ENCODE results near the gene NELL1. TPM values are rescaled to one million over a fixed set of nuclear protein-coding genes. Genes with fewer than 3 reads are reported as not detected.

Gene NELL1
- total RNA-seq, 4 donors from 2014 or later: not detected

- no peak overlapping the region for H3K27ac ChIP-seq
- no peak for TF ChIP-seq POLR2A (IDR thresholded peaks at IDR 0.05)
- TF ChIP-seq, protein P1, sequence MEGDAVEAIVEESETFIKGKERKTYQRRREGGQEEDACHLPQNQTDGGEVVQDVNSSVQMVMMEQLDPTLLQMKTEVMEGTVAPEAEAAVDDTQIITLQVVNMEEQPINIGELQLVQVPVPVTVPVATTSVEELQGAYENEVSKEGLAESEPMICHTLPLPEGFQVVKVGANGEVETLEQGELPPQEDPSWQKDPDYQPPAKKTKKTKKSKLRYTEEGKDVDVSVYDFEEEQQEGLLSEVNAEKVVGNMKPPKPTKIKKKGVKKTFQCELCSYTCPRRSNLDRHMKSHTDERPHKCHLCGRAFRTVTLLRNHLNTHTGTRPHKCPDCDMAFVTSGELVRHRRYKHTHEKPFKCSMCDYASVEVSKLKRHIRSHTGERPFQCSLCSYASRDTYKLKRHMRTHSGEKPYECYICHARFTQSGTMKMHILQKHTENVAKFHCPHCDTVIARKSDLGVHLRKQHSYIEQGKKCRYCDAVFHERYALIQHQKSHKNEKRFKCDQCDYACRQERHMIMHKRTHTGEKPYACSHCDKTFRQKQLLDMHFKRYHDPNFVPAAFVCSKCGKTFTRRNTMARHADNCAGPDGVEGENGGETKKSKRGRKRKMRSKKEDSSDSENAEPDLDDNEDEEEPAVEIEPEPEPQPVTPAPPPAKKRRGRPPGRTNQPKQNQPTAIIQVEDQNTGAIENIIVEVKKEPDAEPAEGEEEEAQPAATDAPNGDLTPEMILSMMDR (IDR thresholded peaks at IDR 0.05): no peak
- WGBS, 2 donors: 92 to 95% methylated on average over 2 of the region's 2 CpGs
- no peak for DNase-seq
- no peaks in the 10 kb centered on the region for H3K4me1 ChIP-seq
- intact Hi-C loops (cut with DNase I): no loop called here
- H3K4me3 ChIP-seq (replicated peaks in 1 of 3): no peak overlapping the region
- no peaks in the 10 kb centered on the region for H3K36me3 ChIP-seq
- no peaks in the 10 kb centered on the region for H3K9me3 ChIP-seq
- H3K27me3 ChIP-seq: no peaks in the 10 kb centered on the region
These were observed 440.0 kb downstream of the NELL1 start for GRCh38 chr11:21109341-21109740.

GRCh38 chr11:21110415-21110814 lies 441.0 kb downstream of the NELL1 start:
- no peak for DNase-seq
- no peaks in the 10 kb centered on the region for H3K27me3 ChIP-seq
- H3K27ac ChIP-seq: no peak overlapping the region
- 86 to 94% methylated on average over 1 of the region's 1 CpG for WGBS, 2 donors
- TF ChIP-seq, protein P1 (IDR thresholded peaks at IDR 0.05): no peak
- no peak for TF ChIP-seq POLR2A (IDR thresholded peaks at IDR 0.05)
- no peaks in the 10 kb centered on the region for H3K36me3 ChIP-seq
- no peak overlapping the region for H3K4me3 ChIP-seq (replicated peaks in 1 of 3)
- intact Hi-C loops (cut with DNase I): no loop called here
- no peaks in the 10 kb centered on the region for H3K9me3 ChIP-seq
- H3K4me1 ChIP-seq: no peaks in the 10 kb centered on the region

GRCh38 chr11:21113876-21114275 lies 444.5 kb downstream of the NELL1 start:
- Histone ChIP-seq H3K4me3 (replicated peaks in 1 of 3) (no peak overlapping the region), H3K9me3 (no peaks in the 10 kb centered on the region), H3K4me1 (no peaks in the 10 kb centered on the region), H3K36me3 (no peaks in the 10 kb centered on the region), H3K27ac (no peak overlapping the region), H3K27me3 (no peaks in the 10 kb centered on the region)
- 72 to 73% methylated on average over 3 of the region's 3 CpGs for WGBS, 2 donors
- intact Hi-C loops (cut with DNase I): no loop called here
- no peak for TF ChIP-seq POLR2A (IDR thresholded peaks at IDR 0.05)
- no peak for DNase-seq

GRCh38 chr11:21116009-21116408 lies 446.6 kb downstream of the NELL1 start:
- WGBS, 2 donors: 90 to 91% methylated on average over 1 of the region's 1 CpG

DNA sequence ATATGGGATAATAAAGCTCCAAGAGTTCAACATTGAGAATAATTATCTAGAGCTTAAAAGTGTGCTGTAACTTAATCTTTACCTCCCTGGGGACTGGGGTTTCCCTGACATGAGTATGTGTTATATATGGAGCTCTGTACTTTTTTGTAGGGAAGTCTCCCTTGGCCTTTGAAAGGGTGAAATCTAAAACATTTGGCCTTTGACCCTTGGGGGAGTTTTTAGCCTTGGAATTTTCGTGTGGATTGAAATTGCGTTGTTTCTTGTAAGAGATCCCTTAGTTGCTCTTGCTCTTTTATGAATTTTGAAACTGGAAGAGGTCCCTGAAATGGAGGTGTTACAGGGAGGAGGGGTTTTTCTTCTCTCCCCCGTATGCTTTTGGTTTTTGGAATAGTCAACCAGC lies 450.0 kb downstream of the NELL1 start:
- H3K27me3 ChIP-seq: no peaks in the 10 kb centered on the region
- no peak overlapping the region for H3K4me3 ChIP-seq (replicated peaks in 1 of 3)
- no peaks in the 10 kb centered on the region for H3K4me1 ChIP-seq
- TF ChIP-seq, protein P1 (IDR thresholded peaks at IDR 0.05): no peak
- TF ChIP-seq POLR2A (IDR thresholded peaks at IDR 0.05): no peak
- no peak overlapping the region for H3K27ac ChIP-seq
- WGBS, 2 donors: 43 to 57% methylated on average over 3 of the region's 3 CpGs
- no peaks in the 10 kb centered on the region for H3K9me3 ChIP-seq
- no peaks in the 10 kb centered on the region for H3K36me3 ChIP-seq
- intact Hi-C loops (cut with DNase I): no loop called here
- DNase-seq: no peak

More at GRCh38 chr11:21116009-21116408, 446.6 kb downstream of the NELL1 start:
- intact Hi-C loops (cut with DNase I): no loop called here
- no peak overlapping the region for H3K27ac ChIP-seq
- no peak for DNase-seq
- H3K4me3 ChIP-seq (replicated peaks in 1 of 3): no peak overlapping the region
- no peaks in the 10 kb centered on the region for H3K36me3 ChIP-seq
- no peaks in the 10 kb centered on the region for H3K9me3 ChIP-seq
- H3K4me1 ChIP-seq: no peaks in the 10 kb centered on the region
- H3K27me3 ChIP-seq: no peaks in the 10 kb centered on the region
- no peak for TF ChIP-seq POLR2A (IDR thresholded peaks at IDR 0.05)
- TF ChIP-seq, protein P1 (IDR thresholded peaks at IDR 0.05): no peak

GRCh38 chr11:21121991-21122390 lies 452.6 kb downstream of the NELL1 start:
- intact Hi-C loops (cut with DNase I): no loop called here
- TF ChIP-seq POLR2A (IDR thresholded peaks at IDR 0.05): no peak
- TF ChIP-seq, protein P1 (IDR thresholded peaks at IDR 0.05): no peak
- Histone ChIP-seq H3K36me3 (no peaks in the 10 kb centered on the region), H3K4me3 (replicated peaks in 1 of 3) (no peak overlapping the region), H3K27ac (no peak overlapping the region), H3K4me1 (no peaks in the 10 kb centered on the region), H3K27me3 (no peaks in the 10 kb centered on the region), H3K9me3 (no peaks in the 10 kb centered on the region)
- 91 to 98% methylated on average over 1 of the region's 1 CpG for WGBS, 2 donors
- DNase-seq: no peak
